ENCODE data around the gene CNN1.

Gene CNN1

DNA sequence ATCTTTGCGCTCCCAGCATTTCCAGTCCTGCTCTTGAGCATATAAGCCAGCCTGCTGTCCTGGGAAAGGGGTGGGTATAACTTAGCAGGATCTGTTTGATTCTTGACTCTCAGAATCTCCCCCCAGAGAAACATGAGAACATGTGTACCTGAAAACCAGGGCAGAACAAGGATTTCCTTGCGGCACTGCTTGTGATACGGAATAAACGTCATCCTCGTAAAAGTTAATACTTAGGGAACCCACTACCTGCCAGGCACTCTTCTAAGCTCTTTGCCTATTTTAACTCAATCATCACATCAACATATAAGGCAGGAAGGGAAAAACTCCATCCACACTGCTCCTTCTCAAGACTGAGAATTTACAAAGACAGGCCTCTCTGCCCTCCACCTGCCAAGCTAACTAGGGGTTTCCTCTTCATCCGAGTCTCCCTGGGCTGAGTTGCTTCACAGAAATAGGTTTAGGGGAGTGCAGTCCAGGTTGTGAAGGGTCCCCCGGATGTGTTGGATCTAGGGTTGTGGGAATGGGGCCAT lies 34.1 kb upstream of the CNN1 start:
- no peak for DNase-seq (ENCODE audit: insufficient read length, low spot score)
- no peak for TF ChIP-seq TAF1 (IDR thresholded peaks at IDR 0.05; ENCODE audit: low read depth, low read length)
- TF ChIP-seq POLR2AphosphoS5 (IDR thresholded peaks at IDR 0.05; ENCODE audit: low read depth, low read length): no peak
- no peak for FAIRE-seq

GRCh38 chr19:11505032-11505503 lies 33.6 kb upstream of the CNN1 start:
- DNase-seq (ENCODE audit: insufficient read length, low spot score) (peak; percentile 99), FAIRE-seq (peak; percentile 98)
- TF ChIP-seq SPI1 (IDR thresholded peaks at IDR 0.05; ENCODE audit: low read depth, low read length) (no peak), POLR2A (IDR thresholded peaks at IDR 0.05; ENCODE audit: low read depth, low read length) (no peak), TAF1 (IDR thresholded peaks at IDR 0.05; ENCODE audit: low read depth, low read length) (no peak), POU2F2 (IDR thresholded peaks at IDR 0.05; ENCODE audit: low read depth, low read length) (no peak), POLR2AphosphoS5 (IDR thresholded peaks at IDR 0.05; ENCODE audit: low read depth, low read length) (no peak), PAX5 (IDR thresholded peaks at IDR 0.05; ENCODE audit: insufficient read depth, low read length, severe bottlenecking) (no peak)

DNA sequence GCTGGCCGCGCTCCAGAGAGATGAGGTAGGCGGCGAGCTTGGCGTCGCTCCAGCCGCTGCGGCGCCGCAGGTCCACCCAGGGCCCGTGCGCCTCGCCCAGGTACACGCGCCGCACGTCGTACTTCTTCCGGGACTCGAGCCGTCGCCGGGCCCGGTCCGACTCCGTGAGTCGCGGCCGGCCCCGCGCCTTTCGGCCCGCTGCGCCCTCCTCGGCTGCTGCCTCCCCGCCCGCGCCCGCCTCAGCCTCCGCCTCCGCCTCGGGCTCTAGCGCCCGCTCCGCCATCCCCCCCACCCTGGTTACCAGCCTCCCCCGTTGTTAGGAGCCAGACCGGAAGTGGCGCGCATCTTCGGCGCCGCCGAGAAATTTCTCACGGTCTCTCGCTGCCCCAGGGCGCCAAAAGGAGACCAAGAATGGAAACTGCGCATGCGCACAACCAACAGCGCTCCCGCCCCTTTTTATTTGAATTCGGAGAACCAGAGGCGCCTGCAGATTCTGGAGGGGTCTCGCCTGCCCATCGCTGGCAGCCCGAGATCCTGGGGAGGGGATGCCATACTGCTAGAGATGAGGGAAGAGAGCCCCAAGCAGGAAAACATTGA lies 33.0 kb upstream of the CNN1 start, which contains the start of gene ZNF653:
ZNF653 (minus strand) TSS at position 336 of the 597 bp plus-strand sequence; CDS start at position 283, 53 bp downstream.
- TF ChIP-seq SPI1 (IDR thresholded peaks at IDR 0.05; ENCODE audit: low read depth, low read length) (no peak), POLR2A (IDR thresholded peaks at IDR 0.05; ENCODE audit: low read depth, low read length) (peak; percentile 54; the same call in 1 of the 2 replicates), POU2F2 (IDR thresholded peaks at IDR 0.05; ENCODE audit: low read depth, low read length) (0 out of 2 replicates have a peak, but pooled peaks have one; percentile 30), POLR2AphosphoS5 (IDR thresholded peaks at IDR 0.05; ENCODE audit: low read depth, low read length) (no peak)
- FAIRE-seq: no peak
- DNase-seq (ENCODE audit: insufficient read length, low spot score): peak; percentile 96

GRCh38 chr19:11506101-11506555 lies 32.5 kb upstream of the CNN1 start:
- DNase-seq (ENCODE audit: insufficient read length, low spot score): no peak
- peak; percentile 70 for FAIRE-seq
- TF ChIP-seq SPI1 (IDR thresholded peaks at IDR 0.05; ENCODE audit: low read depth, low read length): peak; percentile 66; the same call in 1 of the 2 replicates
- TF ChIP-seq POU2F2 (IDR thresholded peaks at IDR 0.05; ENCODE audit: low read depth, low read length): no peak
- TF ChIP-seq POLR2AphosphoS5 (IDR thresholded peaks at IDR 0.05; ENCODE audit: low read depth, low read length): no peak

DNA sequence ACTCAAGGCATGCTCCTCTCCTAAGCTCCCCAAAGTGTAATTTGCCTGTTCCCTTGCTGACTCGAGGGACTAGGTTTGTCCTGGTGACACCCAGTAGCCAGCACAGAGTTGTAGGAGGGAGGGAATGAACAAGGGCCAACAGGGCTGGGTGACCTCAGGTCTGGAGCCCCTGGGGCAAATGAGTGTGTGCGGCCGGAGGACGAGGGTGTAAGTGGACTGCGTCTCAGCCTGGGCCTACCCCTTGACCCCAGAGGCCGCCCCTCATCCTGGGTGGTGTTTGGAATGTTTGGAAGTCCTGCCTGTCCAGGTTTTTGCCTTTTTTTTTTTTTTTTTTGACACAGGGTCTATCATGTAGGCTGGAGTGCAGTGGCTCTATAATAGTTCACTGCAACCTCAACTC lies 31.7 kb upstream of the CNN1 start:
- DNase-seq (ENCODE audit: insufficient read length, low spot score) (no peak), FAIRE-seq (no peak)
- TF ChIP-seq SPI1 (IDR thresholded peaks at IDR 0.05; ENCODE audit: low read depth, low read length) (no peak), POLR2AphosphoS5 (IDR thresholded peaks at IDR 0.05; ENCODE audit: low read depth, low read length) (no peak), POU2F2 (IDR thresholded peaks at IDR 0.05; ENCODE audit: low read depth, low read length) (no peak), POLR2A (IDR thresholded peaks at IDR 0.05; ENCODE audit: low read depth, low read length) (no peak), PAX5 (IDR thresholded peaks at IDR 0.05; ENCODE audit: insufficient read depth, low read length, severe bottlenecking) (no peak), TAF1 (IDR thresholded peaks at IDR 0.05; ENCODE audit: low read depth, low read length) (no peak)

DNA sequence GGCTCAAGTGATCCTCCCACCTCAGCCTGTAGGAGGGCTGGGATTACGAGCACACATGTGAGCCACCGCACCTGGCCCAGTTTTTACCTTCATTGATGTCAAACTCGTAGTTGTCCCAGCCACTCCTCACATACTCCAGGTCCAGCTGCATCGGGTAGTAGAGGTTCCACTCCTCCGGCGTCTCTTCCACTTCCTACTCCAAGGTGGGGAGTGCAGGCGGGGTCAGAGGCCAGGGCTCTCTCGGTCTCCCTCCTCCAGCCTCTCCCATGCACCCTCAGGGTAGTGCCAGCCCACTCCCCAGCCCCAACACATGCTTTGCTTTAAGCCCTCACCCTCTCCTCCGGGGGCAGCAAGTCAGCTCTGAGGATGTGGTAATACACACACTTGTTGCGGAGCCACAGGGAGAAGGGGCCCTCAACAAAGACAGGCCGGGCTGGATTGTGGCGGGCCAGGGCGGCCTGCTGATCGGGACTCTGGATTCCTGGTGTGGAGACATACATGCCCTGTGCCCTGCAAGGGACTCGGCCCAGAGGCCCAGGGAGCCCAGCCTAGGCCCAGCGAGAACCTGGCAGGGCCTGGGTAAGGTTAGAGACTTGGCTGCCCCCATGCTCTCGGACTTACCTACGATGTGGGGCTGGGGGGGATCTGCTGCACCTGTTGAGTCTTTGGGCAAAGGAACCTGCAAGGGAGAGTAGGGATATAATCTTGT lies 31.1 kb upstream of the CNN1 start:
- TF ChIP-seq POU2F2 (IDR thresholded peaks at IDR 0.05; ENCODE audit: low read depth, low read length) (no peak), POLR2A (IDR thresholded peaks at IDR 0.05; ENCODE audit: low read depth, low read length) (no peak), PAX5 (IDR thresholded peaks at IDR 0.05; ENCODE audit: insufficient read depth, low read length, severe bottlenecking) (no peak), TAF1 (IDR thresholded peaks at IDR 0.05; ENCODE audit: low read depth, low read length) (no peak), POLR2AphosphoS5 (IDR thresholded peaks at IDR 0.05; ENCODE audit: low read depth, low read length) (no peak), SPI1 (IDR thresholded peaks at IDR 0.05; ENCODE audit: low read depth, low read length) (no peak)
- no peak for FAIRE-seq
- no peak for DNase-seq (ENCODE audit: insufficient read length, low spot score)

DNA sequence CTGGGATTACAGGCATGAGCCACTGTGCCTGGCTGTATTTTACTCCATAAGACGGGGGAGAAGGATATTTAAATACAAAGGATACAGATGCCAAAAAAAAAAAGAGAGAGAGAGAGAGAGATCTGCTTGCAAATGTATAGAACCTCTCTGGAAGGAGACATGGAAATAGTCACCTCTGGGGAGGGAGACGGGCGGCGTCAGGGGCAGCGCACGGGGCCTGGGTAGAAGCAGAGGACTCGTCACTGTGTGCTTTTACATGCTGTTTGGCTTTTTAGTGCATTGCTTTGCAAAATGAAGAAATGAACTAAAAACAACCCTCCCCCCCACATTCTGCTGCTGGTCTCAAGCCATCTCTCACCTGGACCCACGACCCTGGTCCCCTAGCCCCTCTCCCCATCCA lies 28.2 kb upstream of the CNN1 start:
- FAIRE-seq: no peak
- TF ChIP-seq SPI1 (IDR thresholded peaks at IDR 0.05; ENCODE audit: low read depth, low read length) (no peak), POLR2A (IDR thresholded peaks at IDR 0.05; ENCODE audit: low read depth, low read length) (no peak), PAX5 (IDR thresholded peaks at IDR 0.05; ENCODE audit: insufficient read depth, low read length, severe bottlenecking) (no peak), TAF1 (IDR thresholded peaks at IDR 0.05; ENCODE audit: low read depth, low read length) (no peak)
- DNase-seq (ENCODE audit: insufficient read length, low spot score): no peak

DNA sequence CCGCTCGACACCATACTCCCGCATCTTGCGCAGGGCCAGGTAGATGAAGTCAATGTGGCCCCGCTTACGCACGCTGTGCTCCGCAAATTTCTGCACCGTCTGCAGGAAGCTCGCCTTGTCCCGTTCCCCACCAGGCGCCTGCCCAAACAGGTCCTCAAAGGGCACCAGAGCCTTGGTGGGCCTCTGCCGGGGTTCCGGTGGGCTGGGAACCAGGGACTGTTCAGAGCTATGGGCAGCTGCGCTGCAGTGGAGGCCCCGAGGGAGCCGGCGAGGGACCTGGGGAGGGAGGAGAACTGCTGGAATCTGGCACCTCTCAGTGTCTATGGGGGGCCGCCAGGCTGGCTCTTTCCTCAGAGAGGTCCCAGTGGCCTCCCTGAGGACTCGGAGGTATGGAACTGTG lies 24.7 kb upstream of the CNN1 start:
- no peak for TF ChIP-seq POU2F2 (IDR thresholded peaks at IDR 0.05; ENCODE audit: low read depth, low read length)
- TF ChIP-seq TAF1 (IDR thresholded peaks at IDR 0.05; ENCODE audit: low read depth, low read length): no peak
- TF ChIP-seq SPI1 (IDR thresholded peaks at IDR 0.05; ENCODE audit: low read depth, low read length): no peak
- no peak for TF ChIP-seq POLR2AphosphoS5 (IDR thresholded peaks at IDR 0.05; ENCODE audit: low read depth, low read length)
- TF ChIP-seq POLR2A (IDR thresholded peaks at IDR 0.05; ENCODE audit: low read depth, low read length): no peak
- DNase-seq (ENCODE audit: insufficient read length, low spot score) (no peak), FAIRE-seq (no peak)

DNA sequence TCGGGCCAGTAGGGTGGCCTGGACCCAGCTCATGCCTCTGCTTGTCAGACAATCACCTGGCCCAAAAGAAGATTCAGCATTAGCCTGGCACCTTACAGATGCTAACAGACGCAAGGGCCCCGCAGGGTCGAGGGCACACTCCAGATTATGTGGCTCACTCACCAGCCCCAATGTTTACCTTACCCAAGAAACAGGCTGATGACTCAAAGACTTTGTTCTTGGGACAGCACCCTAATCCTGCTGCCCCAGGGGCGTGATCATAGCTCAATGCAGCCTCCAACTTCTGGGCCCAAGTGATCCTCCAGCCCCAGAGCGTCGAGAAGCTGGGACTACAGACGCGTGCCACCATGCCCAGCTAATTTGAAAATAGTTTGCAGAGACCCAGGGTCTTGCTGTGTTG lies 19.5 kb upstream of the CNN1 start:
- no peak for FAIRE-seq
- TF ChIP-seq POLR2AphosphoS5 (IDR thresholded peaks at IDR 0.05; ENCODE audit: low read depth, low read length) (no peak), TAF1 (IDR thresholded peaks at IDR 0.05; ENCODE audit: low read depth, low read length) (no peak), SPI1 (IDR thresholded peaks at IDR 0.05; ENCODE audit: low read depth, low read length) (no peak), PAX5 (IDR thresholded peaks at IDR 0.05; ENCODE audit: insufficient read depth, low read length, severe bottlenecking) (no peak), POU2F2 (IDR thresholded peaks at IDR 0.05; ENCODE audit: low read depth, low read length) (no peak), POLR2A (IDR thresholded peaks at IDR 0.05; ENCODE audit: low read depth, low read length) (no peak)
- DNase-seq (ENCODE audit: insufficient read length, low spot score): no peak
